HG03378 (cell line): ENCODE data around the gene MRPL49.
"Not testable (repeated sequence)": the region's sequence is repeated elsewhere in the genome, so short reads cannot be mapped to it uniquely, and the experiment has no call there.

Experiments
- ATAC-seq: cut with Tn5 transposase; IDR thresholded peaks from one replicate; pipeline ENCODE4 v1.9.1; 2021; ENCODE audit warnings: mild to moderate bottlenecking, moderate library complexity; ENCODE audit not compliant: unreplicated experiment

Gene MRPL49

DNA sequence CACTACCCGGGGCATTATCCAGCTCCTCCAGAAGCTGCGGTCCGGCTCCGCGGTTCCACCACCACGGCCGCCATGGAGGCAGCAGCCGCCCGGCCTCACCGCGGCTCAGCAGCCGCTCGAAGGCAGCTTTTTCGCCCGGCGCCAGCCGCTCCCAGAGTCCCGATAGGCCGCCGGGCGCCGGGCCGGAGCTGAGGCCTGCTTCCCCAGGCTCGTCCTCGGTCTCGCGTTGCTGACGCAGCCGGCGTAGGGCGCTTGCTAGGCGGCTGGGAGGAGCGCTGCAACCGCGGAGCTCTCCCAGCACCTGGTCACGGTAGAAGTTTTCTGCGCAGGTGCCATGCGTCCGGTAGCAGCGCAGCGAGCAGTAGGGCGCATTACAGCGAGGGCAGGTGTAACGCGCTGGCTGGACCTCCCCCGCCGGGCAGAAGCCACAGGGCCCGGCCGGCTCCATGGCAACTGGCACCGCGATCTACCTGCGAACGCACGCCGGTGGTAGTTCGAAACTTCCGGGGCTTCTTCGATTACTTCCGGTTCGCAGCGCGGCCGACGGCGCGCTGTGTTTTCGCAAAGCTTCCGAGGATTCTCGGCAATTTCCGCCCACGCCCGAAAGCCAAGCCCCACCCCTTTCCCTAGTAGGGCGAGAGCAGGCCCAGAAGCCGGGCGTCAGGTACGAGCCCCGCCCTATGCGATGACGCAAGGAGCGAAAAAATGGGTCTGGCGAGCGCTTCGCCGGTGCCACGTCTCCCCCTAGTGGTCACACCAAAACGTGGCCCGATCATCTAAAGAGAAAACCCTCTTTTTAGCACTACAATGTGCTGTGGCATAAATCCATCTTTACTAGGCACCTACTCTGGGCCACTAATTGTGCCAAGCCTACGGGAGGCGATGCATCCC is 4.7 kb upstream of the MRPL49 start, which contains the start of gene ZNHIT2:
Gene ZNHIT2 (minus strand): TSS at position 496 of the 891 bp plus-strand sequence. CDS start 48 bp downstream, at position 448.
- ATAC-seq = peak; percentile 53

DNA sequence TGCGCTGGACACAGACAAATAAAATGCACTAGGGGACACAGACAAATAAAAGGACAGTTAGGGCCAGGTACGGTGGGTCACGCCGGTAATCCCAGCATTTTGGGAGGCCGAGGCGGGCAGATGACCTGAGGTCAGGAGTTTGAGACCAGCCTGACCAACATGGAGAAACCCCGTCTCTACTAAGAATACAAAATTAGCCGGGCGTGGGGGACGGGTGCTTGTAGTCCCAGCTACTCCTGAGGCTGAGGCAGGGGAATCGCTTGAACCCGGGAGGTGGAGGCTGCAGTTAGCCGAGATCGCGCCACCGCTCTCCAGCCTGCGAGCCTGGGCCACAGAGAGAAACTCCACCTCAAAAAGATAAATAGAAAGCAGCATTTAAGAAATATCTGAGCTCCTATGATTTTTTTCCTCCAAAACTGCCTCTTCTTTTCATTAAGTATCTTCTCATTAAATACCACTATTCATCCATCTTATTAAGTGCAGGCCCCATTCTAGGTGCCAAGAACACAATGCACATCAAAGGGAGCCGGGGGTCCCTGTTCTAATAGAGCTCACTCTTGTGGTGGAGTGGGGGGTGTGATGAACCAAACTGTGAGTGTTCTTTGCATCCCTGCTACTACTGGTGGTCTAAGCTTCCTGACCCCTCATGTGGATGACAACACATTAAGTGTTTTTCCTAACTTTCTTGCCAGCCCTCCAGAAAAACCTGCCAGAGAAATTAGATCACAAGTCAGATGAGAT is 3.9 kb upstream of the MRPL49 start:
- no peak for ATAC-seq

DNA sequence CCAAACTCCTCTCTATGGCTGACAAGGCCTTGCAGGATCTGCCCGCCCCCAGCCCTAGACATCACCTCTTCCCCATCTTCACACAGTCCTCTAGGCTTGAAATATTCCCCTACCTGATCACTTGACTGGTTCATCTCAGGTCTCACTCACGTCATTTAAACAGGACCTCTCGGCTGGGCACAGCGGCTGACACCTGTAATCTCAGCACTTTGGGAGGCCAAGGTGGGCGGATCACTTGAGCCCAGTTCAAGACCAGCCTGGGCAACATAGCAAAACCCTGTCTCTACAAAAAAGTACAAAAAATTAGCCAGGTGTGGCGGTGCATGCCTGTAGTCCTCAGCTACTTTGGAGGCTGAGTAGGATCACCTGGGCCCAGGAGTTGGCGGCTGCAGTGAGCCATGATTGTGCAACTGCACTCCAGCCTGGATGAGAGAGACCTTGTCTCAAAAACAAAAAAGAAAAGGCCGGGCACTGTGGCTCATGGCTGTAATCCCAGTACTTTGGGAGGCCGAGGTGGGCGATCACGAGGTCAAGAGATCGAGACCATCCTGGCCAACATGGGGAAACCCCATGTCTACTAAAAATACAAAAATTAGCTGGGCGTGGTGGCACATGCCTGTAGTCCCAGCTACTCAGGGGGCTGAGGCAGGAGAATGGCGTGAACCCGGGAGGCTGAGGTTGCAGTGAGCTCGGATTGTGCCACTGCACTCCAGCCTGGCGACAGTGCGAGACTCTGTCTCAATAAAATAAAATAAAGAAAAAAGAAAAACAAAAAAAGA is 3.0 kb upstream of the MRPL49 start:
- not testable (repeated sequence) for ATAC-seq

DNA sequence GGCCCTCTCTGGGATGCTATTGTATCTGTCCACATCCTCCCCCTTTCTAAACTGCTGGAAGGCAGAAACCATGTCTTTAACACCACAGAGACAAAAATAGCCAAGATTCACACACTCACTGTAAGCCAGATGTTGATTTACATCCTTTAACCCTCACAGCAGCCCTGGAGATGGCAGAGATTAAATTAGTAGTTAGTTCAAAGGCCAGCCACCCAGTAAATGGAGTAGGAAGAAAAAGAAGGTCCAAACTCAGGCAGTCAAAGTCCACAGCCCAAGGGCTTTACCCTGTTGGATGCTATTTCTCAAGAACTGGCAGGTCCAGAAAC is 2.5 kb upstream of the MRPL49 start:
- no peak for ATAC-seq

DNA sequence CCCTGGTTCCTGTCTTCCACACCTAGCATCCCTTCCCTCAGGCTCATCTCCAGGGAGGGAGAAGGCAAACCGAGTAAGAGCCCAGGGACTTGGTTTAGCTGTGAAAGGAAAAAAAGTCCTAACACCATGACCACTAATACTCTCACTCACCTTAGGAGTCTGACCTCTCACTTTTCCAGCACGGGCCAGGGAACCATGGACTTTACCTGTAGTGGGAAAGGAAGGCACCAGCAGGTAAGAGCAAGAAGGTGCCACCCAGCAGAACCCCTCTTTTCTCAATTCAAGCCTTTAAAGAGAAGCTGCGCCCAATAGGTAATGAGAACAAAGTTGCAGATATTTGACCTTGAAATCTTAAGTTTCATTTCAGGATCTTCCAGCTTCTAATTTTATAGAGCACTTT is 1.3 kb upstream of the MRPL49 start:
- ATAC-seq = no peak

DNA sequence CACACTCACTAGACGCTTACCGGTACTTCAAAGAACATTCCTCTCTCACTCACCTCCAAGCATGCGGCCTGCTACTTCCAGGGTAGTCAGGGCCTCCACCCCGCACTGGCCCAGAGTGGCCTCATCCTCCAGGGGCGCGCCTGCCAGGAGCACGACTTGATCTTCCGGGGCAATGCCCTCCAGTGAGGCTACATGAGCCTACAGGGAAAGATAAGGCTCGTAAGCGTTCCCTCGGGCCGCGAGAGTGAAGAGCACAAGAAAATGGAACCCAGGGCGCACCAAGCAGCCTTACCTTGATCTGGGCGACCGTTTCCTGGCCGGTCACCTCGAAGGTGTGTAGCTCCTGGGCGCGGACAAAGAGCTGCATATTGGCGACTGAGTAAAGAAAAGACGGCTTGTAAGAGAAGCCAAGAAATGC is 665 bp upstream of the MRPL49 start:
- ATAC-seq = no peak

DNA sequence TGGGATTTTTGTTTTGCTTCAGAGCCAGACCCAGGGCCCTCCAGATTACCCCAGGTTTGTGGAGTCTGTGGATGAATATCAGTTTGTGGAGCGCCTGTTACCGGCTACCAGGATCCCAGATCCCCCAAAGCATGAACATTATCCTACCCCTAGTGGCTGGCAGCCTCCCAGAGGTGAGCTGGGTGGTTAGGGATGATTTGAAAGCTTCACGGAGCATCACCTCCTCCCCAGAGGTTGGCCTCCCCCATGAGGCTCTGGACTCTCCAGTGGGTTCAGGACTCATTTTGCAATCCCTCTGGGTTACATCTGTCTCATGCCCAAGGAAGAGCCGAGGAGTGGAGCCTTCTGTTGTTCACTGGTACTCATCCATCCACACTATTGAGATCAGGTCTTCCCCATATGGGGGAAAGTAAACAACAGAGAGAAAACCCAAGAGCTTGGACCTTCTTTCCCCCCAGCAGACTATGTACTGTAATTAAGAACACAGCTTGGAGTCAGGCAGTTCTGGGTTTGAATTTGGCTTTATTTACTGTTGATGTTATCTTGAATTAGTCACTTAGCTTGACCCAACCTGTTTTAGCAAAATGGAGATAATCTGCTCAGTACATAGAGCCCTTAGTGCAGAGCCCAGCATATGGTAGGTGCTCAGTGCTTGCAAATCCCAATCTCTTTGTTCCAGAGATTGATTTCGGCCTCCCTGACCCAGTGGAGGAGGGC is 2.5 kb downstream of the MRPL49 start:
- ATAC-seq = no peak

DNA sequence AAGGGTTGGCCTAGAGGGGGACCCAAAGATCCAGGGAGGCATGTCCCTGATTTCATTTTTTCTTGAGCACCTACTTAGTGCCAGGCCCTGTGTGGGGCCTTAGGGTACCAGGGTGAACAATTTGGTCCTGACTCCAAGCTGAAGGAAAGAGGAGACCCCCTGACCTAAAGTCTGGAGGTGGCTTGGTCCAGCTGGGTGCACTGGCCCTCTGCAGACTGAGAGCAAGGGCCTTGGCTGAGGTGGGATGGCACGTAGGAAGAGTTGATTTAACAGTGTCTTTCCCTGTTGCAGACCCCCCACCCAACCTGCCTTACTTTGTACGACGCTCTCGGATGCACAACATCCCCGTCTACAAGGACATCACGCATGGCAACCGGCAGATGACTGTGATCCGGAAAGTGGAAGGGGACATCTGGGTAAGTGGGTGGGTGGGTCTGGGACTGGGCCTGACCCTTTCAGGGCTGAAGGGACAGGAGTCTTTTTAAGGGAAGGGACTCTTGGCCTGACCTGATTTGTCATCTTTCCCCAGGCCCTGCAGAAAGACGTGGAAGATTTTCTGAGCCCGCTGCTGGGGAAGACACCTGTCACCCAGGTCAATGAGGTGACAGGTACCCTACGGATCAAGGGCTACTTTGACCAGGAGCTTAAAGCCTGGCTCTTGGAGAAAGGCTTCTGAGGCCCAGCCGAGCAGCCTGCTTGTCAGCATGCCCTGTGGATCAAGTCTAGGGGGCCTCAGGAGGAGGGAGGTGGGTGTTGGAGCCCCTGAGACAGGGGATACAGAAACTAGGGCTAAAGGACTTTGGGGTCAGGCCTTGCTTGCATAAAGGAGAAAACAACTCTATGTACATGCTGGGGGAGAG is 3.3 kb downstream of the MRPL49 start:
- no peak for ATAC-seq

DNA sequence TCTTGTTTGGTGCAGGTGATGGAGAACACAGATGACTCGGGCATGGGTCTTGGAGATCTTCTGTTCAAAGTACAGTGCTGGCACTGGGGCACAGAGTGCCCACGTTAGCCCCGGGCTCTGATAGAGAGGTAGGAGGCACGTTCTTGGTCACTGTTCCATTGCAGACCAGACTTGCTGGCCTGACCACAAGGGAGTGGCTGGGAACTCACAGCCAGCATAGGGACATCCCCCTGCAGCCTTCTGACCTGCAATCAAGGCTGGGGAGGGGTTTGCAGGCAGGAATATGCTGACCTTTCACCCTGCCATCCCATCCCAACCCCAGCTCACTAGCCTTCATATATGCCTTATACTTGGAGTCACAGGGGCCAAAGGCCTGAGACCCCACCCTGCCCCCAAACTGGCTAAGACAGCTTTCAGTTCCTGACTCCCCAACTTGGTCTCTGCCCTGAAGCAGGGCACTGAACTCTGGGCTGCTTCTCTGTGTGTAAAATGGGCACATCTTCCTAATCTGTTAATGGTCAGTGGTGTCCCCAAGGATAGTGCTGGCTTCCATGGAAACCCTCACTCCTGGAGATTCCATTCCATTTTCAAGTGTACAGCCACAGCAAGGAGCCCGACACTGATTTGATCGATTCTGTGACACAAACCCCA is 4.6 kb downstream of the MRPL49 start:
- no peak for ATAC-seq

DNA sequence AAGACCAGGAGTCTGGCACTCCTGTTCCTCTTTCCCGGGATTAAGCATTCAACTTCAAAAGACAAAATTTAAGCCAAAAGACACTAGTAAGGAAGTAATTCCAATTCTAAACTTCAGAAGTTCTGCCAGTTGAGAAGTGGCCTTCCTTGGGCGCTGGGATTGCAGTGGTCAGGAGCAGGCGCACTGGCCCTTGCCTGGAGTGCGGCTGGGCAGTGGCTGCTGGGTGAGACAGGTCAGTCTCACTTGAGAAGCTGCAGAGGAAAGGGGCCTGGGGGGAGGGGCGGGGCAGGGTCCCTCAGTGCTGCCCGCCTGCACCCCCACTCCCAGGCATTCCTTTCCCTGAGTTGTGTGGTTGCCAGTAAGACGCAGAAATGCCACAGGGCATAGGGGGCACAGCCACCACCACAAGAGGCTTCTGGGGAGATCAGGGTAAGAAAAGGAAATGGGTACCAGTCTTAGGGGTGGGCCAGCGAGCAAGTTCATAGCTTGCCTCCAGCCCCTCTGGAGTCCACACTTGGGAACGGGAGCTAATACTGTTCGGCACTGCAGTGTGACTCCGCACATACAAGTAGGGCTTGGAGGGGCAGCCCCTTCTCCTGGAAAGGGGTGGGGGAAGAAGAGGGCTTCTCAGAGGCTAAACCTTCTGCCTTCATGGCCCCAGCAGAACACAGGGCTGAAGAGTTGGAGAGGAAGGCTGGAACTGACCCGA is 5.5 kb downstream of the MRPL49 start:
- no peak for ATAC-seq

DNA sequence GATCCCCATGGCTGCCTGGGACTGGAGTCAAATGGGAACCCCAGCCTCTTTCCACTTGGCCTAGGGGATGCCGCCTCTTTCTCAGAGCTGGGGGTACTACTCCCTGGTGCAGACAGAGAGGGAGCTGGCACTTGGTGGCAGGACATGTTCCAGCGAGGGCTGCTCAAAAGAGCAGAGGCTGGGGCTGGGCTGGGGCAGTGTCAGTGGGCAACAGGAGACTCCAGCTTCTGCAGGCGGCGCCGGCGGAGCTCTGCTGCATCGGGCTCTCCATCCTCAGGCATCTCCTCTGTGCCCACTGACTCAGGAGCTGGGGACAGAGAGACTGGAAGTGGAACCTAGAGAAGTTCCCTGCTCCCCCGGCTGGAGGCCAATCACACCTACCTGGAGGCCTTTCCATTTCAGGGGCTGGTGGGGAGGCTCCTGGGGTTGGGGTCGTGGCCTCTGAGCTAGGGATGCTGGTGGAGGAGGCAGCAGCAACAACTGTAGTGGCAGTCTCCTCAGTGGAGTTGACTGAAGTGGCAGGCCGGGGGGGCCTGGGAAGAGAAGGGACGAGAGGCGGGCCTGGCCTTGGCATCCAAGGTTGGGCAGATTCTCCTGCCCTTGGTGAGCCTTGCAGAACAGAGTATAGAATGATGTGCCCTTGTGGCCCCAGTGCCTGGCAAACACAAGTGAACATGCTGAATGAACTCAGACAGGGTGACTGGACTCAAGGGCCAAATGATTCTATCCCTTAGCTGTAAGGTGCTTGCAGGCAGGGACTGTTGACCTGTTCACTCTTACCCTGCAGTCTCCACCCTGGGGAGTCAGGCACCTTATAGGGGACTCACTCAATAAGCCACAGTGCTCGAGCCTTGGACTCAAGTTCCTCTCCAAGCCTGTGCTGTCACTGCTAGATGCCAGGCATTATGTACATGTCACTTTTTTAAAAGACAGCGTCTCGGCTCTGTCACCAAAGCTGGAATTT is 6.3 kb downstream of the MRPL49 start:
- ATAC-seq = no peak

DNA sequence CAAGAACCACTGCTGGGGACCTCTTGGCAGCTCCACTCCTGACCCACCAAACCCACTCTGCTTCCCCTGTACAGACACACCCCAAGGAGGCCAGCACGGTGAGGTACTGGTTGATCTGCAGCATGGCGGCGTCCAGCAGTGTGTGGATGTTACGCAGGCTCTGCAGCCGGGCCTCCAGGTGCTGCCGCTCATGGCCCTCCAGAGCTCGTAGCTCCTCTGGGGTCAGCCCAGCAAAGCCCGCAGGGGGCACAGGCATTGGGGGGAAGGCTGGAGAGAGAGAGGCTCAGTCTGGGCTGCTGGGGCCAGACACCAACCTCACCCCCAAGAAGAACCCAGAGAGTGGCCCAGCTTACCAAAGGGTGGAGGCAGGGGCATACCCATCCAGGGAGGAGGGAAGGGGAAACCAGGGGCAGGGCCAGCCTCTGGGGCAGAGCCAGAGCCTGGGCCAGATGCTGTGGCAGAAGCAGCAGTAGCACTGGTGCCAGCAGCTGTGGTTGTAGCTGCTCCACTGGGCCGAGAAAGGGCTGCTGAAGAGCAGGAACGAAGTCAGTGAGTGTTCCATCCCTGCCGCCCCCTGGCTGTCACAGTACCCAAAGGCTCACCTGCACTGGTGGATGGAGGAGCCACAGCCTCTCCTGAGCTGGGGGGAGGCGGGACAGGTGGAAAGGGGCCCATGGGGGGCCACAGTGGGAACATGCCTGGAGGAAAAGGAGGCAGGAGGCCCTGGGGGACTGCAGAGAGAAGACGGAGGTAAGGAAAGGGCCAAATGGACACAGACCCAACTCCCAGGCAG is 7.7 kb downstream of the MRPL49 start:
- no peak for ATAC-seq

DNA sequence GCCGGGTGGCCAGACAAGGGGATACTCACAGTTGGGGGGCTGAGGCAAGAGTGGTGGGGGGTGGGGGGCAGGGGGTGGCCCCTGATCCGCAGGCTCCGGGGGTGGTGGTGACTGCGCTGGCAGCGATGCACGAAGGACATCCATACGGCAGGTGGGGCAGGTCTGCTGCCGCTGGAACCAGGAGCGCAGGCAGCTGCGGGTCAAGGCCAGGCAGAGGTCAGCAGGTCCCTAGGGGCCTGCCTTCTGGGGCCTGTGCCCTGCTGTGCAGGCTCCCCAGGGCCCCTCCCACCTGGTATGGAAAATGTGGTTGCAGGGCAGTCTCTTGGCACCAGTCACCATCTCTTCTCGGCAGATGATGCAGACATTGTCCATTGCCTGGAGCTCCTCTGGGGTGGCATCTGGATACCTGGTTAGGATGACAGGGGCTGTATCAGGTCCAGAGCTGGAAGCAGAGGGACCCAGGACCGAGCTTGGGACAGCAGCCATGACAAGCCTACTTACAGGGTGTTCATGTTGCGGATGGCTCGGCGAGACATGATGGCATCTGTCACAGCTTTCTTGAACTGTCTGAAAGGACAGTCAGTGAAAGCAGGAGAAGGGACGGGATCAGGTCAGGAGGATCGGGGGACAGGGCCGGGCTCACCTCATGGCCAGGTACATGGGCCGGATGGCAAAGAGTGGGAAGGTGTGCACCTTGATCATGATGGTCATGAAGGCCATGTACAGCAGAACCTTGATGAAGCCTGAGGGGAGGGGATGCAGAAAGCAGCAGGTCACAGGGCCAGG is 8.7 kb downstream of the MRPL49 start:
- ATAC-seq = no peak

DNA sequence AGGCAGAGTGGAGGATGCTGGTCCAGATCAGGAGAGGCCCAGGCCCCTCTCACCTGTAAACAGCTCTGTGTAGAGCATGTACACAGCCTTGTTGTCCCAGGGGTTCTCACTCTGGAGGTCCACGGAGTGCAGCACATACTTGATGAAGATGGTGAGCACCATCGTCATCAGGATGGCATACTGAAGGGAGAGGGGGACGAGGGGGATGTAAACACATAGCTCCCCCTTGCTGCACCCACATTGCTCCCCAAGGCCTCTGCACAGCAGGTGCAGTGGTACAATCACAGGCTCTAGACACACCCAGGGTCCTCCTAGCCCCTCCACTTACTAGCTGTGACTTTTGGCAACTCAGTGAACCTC is 9.3 kb downstream of the MRPL49 start:
- ATAC-seq = no peak

DNA sequence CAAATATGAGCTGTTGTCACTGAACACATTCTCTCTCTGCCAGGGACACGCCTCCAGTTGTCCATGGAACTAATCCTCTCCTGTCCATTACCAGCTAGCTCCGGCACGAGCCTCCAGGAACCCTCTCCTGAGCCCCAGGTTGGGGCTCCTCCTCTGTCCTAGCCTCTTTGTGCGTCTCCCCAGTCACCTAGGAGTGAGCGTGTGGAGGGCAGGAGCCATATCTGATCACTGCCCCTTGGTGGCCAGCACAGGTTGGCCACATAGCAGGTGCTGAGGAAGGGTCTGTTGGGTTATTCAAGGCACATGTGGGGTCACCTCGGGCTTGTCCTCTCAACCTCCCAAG is 9.7 kb downstream of the MRPL49 start:
- no peak for ATAC-seq
